Liver (tissue), 9 donors: Measurements from ENCODE around the gene SGF29. TPM values are rescaled to one million over a fixed set of nuclear protein-coding genes. Genes with fewer than 3 reads are reported as not detected.
"Not testable (repeated sequence)": the region's sequence is repeated elsewhere in the genome, so short reads cannot be mapped to it uniquely, and the experiment has no call there.

ENCODE experiments used
- DNase-seq: peaks from one replicate; pipeline ENCODE4 v3.0.0-alpha.2; 2017; ENCODE audit warnings: low spot score
- H3K27ac ChIP-seq, 2 donors: one replicate each; pipeline ENCODE4 v1.7.0; 2013; ENCODE audit warnings: inconsistent platforms in 2 of 2, low read length in 2 of 2, control low read depth in 1 of 2, low read depth in 1 of 2, mild to moderate bottlenecking in 1 of 2
- H3K27me3 ChIP-seq, 4 donors: one replicate each; pipeline versions ENCODE4 v1.6.1 to v1.7.0; 2013; ENCODE audit warnings: low read length in 3 of 4, inconsistent platforms in 1 of 4, mild to moderate bottlenecking in 1 of 4, moderate library complexity in 1 of 4; ENCODE audit not compliant: control insufficient read depth in 4 of 4, insufficient read depth in 4 of 4
- H3K36me3 ChIP-seq, 4 donors: one replicate each; pipeline versions ENCODE4 v1.6.1 to v1.7.0; 2013; ENCODE audit warnings: low read length in 3 of 4, mild to moderate bottlenecking in 3 of 4, low read depth in 1 of 4, moderate library complexity in 1 of 4; ENCODE audit not compliant: control insufficient read depth in 4 of 4, insufficient read depth in 3 of 4
- H3K4me1 ChIP-seq, 4 donors: one replicate each; pipeline versions ENCODE4 v1.6.1 to v1.7.0; 2013; ENCODE audit warnings: low read length in 3 of 4, mild to moderate bottlenecking in 3 of 4, moderate library complexity in 1 of 4; ENCODE audit not compliant: control insufficient read depth in 4 of 4, insufficient read depth in 4 of 4
- H3K4me3 ChIP-seq, 3 donors: one replicate each; pipeline versions ENCODE4 v1.6.1 to v1.7.0; 2013; ENCODE audit warnings: low read length in 3 of 3, control low read depth in 1 of 3, low read depth in 1 of 3, mild to moderate bottlenecking in 1 of 3
- H3K9ac ChIP-seq, 2 donors: one replicate each; pipeline ENCODE4 v1.7.0; 2013; ENCODE audit warnings: low read length in 2 of 2, mild to moderate bottlenecking in 2 of 2, moderate library complexity in 2 of 2, control low read depth in 1 of 2, low read depth in 1 of 2
- H3K9me3 ChIP-seq, 4 donors: one replicate each; pipeline versions ENCODE4 v1.6.1 to v1.7.0; 2013; ENCODE audit warnings: low read length in 3 of 4; ENCODE audit not compliant: control insufficient read depth in 4 of 4
- HNF4G ChIP-seq: IDR thresholded peaks from 2 replicates; pipeline ENCODE4 v1.6.1; 2016; ENCODE audit warnings: antibody characterized with exemption
- RAD21 ChIP-seq, 2 donors: IDR thresholded peaks; 2 replicates each; pipeline ENCODE4 v1.6.1; 2016; ENCODE audit warnings: antibody characterized with exemption in 2 of 2, mild to moderate bottlenecking in 2 of 2
- ZBTB33 ChIP-seq: IDR thresholded peaks from 2 replicates; pipeline ENCODE4 v1.6.1; 2016; ENCODE audit warnings: antibody characterized with exemption
- WGBS: extraction: QIAGEN DNeasy Blood & Tissue Kit; methylation state at CpG from one replicate; pipeline ENCODE4 v1.1.7; 2013; 5-methylcytosine and 5-hydroxymethylcytosine counted together
- polyA plus RNA-seq, 2 donors: library from polyadenylated mRNA; stranded (reverse) in 1 of 2; unstranded in 1 of 2; fragments of 200-250 nt in 1 of 2; fragments of >200 nt in 1 of 2; fragmentation: Nextera tagmentation in 1 of 2; extraction: Ambion mirVana in 1 of 2; gene quantifications; one replicate each; pipeline versions ENCODE4 v1.2.1 to v1.2.3, GENCODE V29; 2013 to 2015
- total RNA-seq, 2 donors: library from RNA; depleted of rRNA; stranded (reverse); fragments of >200 nt; gene quantifications; one replicate each; pipeline ENCODE4 v1.2.3, GENCODE V29; 2014
- TF ChIP-seq, protein P1 (sequence below): IDR thresholded peaks from 2 replicates; pipeline ENCODE4 v1.6.1; 2016; ENCODE audit warnings: antibody characterized with exemption, mild to moderate bottlenecking
- donor health status: healthy.
- donor health status: healthy.
- donor health status: healthy.
- donor health status: healthy.
- donor health status: healthy.

Gene SGF29
- total and polyA plus RNA-seq, 4 donors: 6.5 to 18.1 (median 10.5) TPM

GRCh38 chr16:28623172-28623711 is 69.5 kb downstream of the SGF29 start (continued):
- TF ChIP-seq ZBTB33 (no peak), RAD21 (IDR thresholded peaks at IDR 0.05) (no peak), HNF4G (no peak)
- TF ChIP-seq, protein P1, sequence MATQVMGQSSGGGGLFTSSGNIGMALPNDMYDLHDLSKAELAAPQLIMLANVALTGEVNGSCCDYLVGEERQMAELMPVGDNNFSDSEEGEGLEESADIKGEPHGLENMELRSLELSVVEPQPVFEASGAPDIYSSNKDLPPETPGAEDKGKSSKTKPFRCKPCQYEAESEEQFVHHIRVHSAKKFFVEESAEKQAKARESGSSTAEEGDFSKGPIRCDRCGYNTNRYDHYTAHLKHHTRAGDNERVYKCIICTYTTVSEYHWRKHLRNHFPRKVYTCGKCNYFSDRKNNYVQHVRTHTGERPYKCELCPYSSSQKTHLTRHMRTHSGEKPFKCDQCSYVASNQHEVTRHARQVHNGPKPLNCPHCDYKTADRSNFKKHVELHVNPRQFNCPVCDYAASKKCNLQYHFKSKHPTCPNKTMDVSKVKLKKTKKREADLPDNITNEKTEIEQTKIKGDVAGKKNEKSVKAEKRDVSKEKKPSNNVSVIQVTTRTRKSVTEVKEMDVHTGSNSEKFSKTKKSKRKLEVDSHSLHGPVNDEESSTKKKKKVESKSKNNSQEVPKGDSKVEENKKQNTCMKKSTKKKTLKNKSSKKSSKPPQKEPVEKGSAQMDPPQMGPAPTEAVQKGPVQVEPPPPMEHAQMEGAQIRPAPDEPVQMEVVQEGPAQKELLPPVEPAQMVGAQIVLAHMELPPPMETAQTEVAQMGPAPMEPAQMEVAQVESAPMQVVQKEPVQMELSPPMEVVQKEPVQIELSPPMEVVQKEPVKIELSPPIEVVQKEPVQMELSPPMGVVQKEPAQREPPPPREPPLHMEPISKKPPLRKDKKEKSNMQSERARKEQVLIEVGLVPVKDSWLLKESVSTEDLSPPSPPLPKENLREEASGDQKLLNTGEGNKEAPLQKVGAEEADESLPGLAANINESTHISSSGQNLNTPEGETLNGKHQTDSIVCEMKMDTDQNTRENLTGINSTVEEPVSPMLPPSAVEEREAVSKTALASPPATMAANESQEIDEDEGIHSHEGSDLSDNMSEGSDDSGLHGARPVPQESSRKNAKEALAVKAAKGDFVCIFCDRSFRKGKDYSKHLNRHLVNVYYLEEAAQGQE: no peak

DNA sequence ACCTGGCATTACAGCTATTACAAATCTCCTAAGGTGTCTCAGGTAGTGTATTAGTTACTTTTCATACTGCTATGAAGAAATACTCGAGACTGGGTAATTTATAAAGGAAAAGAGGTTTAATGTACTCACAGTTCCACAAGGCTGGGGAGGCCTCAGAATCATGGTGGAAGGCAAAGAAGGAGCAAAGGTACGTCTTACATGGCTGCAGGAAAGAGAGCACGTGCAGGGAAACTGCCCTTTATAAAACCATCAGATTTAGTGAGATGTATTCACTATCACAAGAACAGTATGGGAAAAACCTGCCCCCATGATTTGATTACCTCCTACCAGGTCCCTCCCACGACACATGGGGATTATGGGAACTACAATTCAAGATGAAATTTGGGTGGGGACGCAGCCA is 77.2 kb downstream of the SGF29 start:
- not testable (repeated sequence) for H3K9ac ChIP-seq, H3K4me1 ChIP-seq, H3K9me3 ChIP-seq, H3K36me3 ChIP-seq, H3K27me3 ChIP-seq, H3K27ac ChIP-seq, H3K4me3 ChIP-seq, DNase-seq
- WGBS: 84% methylated on average over 4 of the region's 5 CpGs

GRCh38 chr16:28636093-28636823 is 82.5 kb downstream of the SGF29 start:
- not testable (repeated sequence) for H3K9me3 ChIP-seq, H3K36me3 ChIP-seq, H3K27ac ChIP-seq, H3K4me1 ChIP-seq, DNase-seq, H3K4me3 ChIP-seq, H3K27me3 ChIP-seq, H3K9ac ChIP-seq
- 70% methylated on average over 5 of the region's 5 CpGs for WGBS

DNA sequence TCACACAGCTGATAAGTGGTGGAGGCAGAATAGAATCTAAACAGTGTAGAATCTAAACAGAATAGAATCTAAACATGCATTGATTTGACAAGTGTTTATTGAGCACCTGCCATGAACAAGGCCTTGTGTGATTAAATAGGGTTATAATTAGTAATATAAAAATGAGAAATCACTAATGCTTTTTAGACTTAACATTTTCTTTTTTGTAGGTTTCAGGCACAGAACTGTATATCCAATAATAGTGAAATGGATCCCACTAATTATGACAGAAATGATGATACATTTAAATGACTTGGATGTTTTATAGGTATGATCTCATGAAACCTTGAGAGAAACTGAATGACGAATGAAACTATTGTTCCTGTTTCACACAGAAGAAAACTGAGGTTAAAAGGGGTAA is 84.0 kb downstream of the SGF29 start, which contains the start of gene NPIPB8:
NPIPB8 (plus strand) TSS at position 301 of the 400 bp plus-strand sequence. CDS start 296 bp downstream, outside the sequence.
- not testable (repeated sequence) for H3K4me1 ChIP-seq, DNase-seq, H3K9me3 ChIP-seq, H3K4me3 ChIP-seq, H3K36me3 ChIP-seq, H3K27me3 ChIP-seq, H3K27ac ChIP-seq, H3K9ac ChIP-seq
- WGBS: no CpG with 5 or more reads among the region's 1 CpG

- H3K36me3 ChIP-seq, H3K27ac ChIP-seq: not testable (repeated sequence)
Observed at GRCh38 chr16:28638359-28638758, 84.6 kb downstream of the SGF29 start.

DNA sequence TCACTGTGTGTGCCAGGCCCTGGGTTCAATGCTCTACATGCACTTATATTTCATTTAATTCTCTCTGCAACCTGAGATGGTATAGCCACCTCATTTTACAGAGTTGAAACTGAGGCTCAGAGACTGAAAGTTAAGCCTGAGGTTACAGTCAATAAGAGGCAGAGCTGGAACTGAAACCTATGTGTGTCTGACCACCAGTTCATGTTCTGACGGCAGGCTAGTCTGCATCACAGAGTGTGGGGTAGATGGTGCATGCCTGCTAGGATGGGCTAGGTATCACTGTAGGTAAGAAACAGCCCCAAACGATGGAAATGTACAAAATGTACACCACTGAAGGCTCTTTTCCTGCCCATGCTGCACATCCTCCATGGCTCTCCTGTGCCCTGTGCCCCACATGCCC is 86.2 kb downstream of the SGF29 start:
- 70% methylated on average over 2 of the region's 2 CpGs for WGBS
- not testable (repeated sequence) for H3K9ac ChIP-seq, H3K36me3 ChIP-seq, DNase-seq, H3K27me3 ChIP-seq, H3K9me3 ChIP-seq, H3K4me3 ChIP-seq, H3K27ac ChIP-seq, H3K4me1 ChIP-seq

More at GRCh38 chr16:28638359-28638758, 84.6 kb downstream of the SGF29 start:
- not testable (repeated sequence) for H3K9ac ChIP-seq, DNase-seq, H3K4me3 ChIP-seq, H3K9me3 ChIP-seq, H3K4me1 ChIP-seq, H3K27me3 ChIP-seq
- 78% methylated on average over 4 of the region's 5 CpGs for WGBS
